Effector memory CD8-positive, alpha-beta T cell (primary cell): ENCODE data around the gene CDHR2.

ENCODE experiments used
- ATAC-seq: fragments of 150-1000 bp; cut with Tn5 transposase; replicated peaks from 2 replicates; pipeline ENCODE4 v1.10.0; 2021; ENCODE audit warnings: mild to moderate bottlenecking, moderate library complexity
- DNase-seq, 3 experiments: peaks; one replicate each; pipeline ENCODE4 v3.0.0; 2021
- H3K27ac Mint-ChIP-seq, 2 donors: one replicate each; pipeline ENCODE4 v1.8.0; 2022; ENCODE audit warnings: mild to moderate bottlenecking in 2 of 2, mixed read lengths in 2 of 2, moderate library complexity in 2 of 2
- H3K27me3 Mint-ChIP-seq, 2 donors: one replicate each; pipeline ENCODE4 v1.8.0; 2022; ENCODE audit warnings: mixed read lengths in 2 of 2
- H3K36me3 Mint-ChIP-seq: one replicate; pipeline ENCODE4 v1.8.0; 2022; ENCODE audit warnings: mild to moderate bottlenecking, moderate library complexity, mixed read lengths; ENCODE audit not compliant: insufficient read depth
- H3K4me1 Mint-ChIP-seq, 2 donors: one replicate each; pipeline ENCODE4 v1.8.0; 2022; ENCODE audit warnings: low read depth in 2 of 2, mixed read lengths in 2 of 2
- H3K4me3 Mint-ChIP-seq, 2 donors: one replicate each; pipeline ENCODE4 v1.8.0; 2022; ENCODE audit warnings: mild to moderate bottlenecking in 2 of 2, mixed read lengths in 2 of 2, moderate library complexity in 2 of 2
- H3K9me3 Mint-ChIP-seq, 2 donors: one replicate each; pipeline ENCODE4 v1.8.0; 2022; ENCODE audit warnings: mixed read lengths in 2 of 2

Gene CDHR2

DNA sequence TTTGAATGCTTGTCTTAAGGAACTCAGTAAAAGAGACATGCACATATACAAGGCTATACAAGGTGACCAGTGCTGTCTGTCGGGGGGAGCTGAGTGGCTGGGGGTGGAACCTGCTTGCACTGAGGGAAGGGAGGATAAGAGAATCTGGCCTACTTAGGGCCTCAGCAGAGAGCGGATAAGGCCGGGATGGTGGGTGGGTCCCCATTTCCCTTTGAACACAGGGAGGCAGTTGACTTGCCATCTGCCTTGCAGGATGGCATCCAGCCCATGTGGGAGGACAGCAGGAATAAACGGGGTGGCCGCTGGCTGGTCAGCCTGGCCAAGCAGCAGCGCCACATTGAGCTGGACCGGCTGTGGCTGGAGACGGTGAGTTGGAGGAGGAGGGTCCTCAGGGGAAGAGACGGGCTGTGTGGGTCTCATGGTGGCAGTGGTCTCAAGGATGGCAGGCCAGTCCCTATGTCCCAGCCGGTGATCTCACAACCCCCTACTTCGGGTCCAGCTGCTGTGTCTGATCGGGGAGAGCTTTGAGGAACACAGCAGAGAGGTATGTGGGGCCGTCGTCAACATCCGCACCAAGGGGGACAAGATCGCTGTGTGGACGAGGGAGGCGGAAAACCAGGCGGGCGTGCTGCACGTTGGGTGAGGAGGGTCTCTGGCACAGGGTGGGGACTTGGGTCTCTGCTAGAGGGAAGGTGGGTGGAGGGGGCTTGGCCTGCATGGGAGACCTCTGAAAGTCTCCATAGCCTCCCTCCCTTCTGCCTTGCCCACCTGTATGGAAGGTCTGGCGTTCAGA is 95.9 kb downstream of the CDHR2 start:
- no peak for DNase-seq
- Mint-ChIP-seq H3K4me1 (peaks cover 31% of the 10 kb centered on the region in 2 donors), H3K36me3 (peaks cover 14% of the 10 kb centered on the region), H3K27me3 (no peaks in the 10 kb centered on the region), H3K9me3 (no peaks in the 10 kb centered on the region), H3K4me3 (peak overlapping the region in 1 of 2 donors; percentile 51), H3K27ac (peak overlapping the region; percentile 46 to 70)
- ATAC-seq: no peak
